Activated CD4-positive, alpha-beta T cell treated with anti-CD3 and anti-CD28 coated beads, Interleukin-2, amount 10 ng/mL, durations not matched to agents 24 days and 14 days (primary cell): ENCODE measurements around the gene REXO4. TPM values are rescaled to one million over a fixed set of nuclear protein-coding genes. Genes with fewer than 3 reads are reported as not detected.

Experiments
- DNase-seq: peaks from one replicate; pipeline ENCODE4 v3.0.0; 2022
- H3K27ac Mint-ChIP-seq: one replicate; pipeline ENCODE4 v1.8.0; 2022; ENCODE audit warnings: mild to moderate bottlenecking, mixed read lengths
- H3K27me3 Mint-ChIP-seq: one replicate; pipeline ENCODE4 v1.8.0; 2022; ENCODE audit warnings: mixed read lengths
- H3K36me3 Mint-ChIP-seq: one replicate; pipeline ENCODE4 v1.8.0; 2022; ENCODE audit warnings: low read depth, mild to moderate bottlenecking, mixed read lengths
- H3K4me1 Mint-ChIP-seq: one replicate; pipeline ENCODE4 v1.8.0; 2021; ENCODE audit warnings: mixed read lengths
- H3K4me3 Mint-ChIP-seq: one replicate; pipeline ENCODE4 v1.8.0; 2022; ENCODE audit warnings: mild to moderate bottlenecking, moderate library complexity, mixed read lengths
- H3K9me3 Mint-ChIP-seq: one replicate; pipeline ENCODE4 v1.8.0; 2021; ENCODE audit warnings: mixed read lengths
- intact Hi-C: fragments of 100-400 bp; cut with micrococcal nuclease; formaldehyde crosslinking; loops from one replicate; pipeline ENCODE4 v1.15.1; 2023
- total RNA-seq: library from RNA; stranded (reverse); gene quantifications from 2 replicates; pipeline ENCODE4 v1.2.3, GENCODE V29; 2022

Gene REXO4
- total RNA-seq, 1 donor from 2014 or later = 42.3 TPM

DNA sequence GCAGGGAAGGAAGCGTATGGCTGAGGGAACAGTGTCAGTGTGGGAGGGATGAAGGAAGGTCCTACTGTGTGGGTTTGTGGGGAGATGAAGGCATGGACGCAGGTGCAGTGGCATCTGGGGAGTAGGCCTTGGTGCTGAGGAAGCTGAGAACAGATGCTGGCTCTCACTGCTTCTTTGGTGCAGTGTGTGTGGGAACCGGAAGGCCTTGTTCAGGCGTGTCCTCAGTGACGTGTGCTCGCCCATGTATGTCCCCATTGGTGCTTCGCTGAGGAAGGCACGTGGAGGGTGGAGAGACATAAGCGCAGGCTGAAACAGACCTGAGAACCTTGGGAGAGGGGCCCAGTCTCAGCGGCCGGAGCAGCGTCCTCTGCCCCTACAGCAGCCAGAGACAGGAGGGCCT is 23.1 kb upstream of the REXO4 start:
- DNase-seq = no peak
- Mint-ChIP-seq H3K9me3 (no peaks in the 10 kb centered on the region), H3K27me3 (no peaks in the 10 kb centered on the region), H3K27ac (no peak overlapping the region), H3K36me3 (no peaks in the 10 kb centered on the region), H3K4me1 (no peaks in the 10 kb centered on the region), H3K4me3 (no peak overlapping the region)
- intact Hi-C loops = no loop called here

DNA sequence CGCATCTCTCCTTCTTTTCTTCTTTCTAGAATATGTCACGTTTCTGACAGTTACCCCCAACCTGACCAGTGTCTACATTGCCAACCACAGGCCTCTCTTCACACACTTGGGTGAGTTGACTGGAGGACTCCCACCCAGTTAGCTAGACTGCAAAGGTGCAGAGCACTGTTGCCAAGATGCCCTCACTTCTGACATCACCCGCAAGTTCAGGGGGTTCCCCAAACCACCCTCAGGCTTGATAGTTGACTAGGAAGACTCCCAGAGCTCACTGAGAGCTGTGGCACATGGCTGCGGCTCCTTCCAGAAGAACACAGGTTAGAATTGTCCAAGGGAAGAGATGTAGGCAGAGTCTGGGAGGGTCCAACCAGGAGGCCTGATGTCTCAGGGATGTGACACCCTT is 21.5 kb upstream of the REXO4 start:
- Mint-ChIP-seq H3K27ac (no peak overlapping the region), H3K36me3 (no peaks in the 10 kb centered on the region), H3K4me3 (no peak overlapping the region), H3K4me1 (no peaks in the 10 kb centered on the region), H3K27me3 (no peaks in the 10 kb centered on the region), H3K9me3 (no peaks in the 10 kb centered on the region)
- intact Hi-C loops = no loop called here
- no peak for DNase-seq

DNA sequence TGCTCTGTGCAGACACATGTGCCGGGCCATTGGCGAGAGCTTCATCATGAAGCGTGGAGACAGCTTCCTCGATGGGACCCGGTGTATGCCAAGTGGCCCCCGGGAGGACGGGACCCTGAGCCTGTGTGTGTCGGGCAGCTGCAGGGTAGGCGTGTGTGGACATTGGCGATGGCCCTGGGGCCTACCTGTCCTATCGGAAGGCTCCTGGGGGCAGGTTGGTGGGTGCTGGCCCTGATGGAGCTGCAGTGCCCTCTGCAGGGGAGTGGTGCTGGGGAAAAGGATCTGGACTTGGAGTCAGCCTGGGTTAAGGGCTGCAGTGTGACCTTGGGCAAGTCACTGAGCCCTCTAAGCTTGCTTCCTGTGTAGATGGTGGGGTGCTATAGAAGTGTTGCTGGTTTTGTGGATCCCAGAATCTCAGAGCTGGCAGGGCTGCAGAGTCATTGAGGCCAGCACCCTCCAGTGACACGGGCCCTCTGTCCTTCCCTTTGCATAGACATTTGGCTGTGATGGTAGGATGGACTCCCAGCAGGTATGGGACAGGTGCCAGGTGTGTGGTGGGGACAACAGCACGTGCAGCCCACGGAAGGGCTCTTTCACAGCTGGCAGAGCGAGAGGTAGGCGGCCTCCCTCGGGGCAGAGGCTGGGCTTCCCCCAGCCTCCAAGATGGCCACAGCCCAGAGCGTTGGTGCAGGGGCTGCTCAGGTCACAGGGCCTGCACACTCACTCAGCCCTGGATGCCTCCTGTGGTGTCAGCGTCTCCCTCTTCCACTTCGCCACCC is 20.1 kb upstream of the REXO4 start:
- H3K9me3 Mint-ChIP-seq = no peaks in the 10 kb centered on the region
- no peaks in the 10 kb centered on the region for H3K4me1 Mint-ChIP-seq
- H3K27ac Mint-ChIP-seq = no peak overlapping the region
- no peaks in the 10 kb centered on the region for H3K27me3 Mint-ChIP-seq
- intact Hi-C loops = no loop called here
- no peak overlapping the region for H3K4me3 Mint-ChIP-seq
- DNase-seq = no peak
- no peaks in the 10 kb centered on the region for H3K36me3 Mint-ChIP-seq

DNA sequence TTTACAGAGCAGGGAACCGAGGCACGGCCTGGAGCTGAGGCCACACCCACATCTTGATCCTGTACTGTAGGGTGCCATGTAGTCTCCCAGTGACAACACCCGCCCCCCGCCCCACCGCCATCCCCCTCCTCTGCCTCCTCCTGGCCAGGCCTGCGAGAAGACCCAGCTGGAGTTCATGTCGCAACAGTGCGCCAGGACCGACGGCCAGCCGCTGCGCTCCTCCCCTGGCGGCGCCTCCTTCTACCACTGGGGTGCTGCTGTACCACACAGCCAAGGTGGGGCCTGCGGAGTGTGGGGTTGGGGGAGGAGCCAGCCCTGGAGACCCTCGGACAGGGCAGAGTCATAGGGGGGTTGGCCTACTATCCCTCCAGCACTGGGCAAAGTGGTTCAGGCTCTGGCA is 18.9 kb upstream of the REXO4 start:
- Mint-ChIP-seq H3K27ac (no peak overlapping the region), H3K36me3 (no peaks in the 10 kb centered on the region), H3K4me1 (no peaks in the 10 kb centered on the region), H3K9me3 (no peaks in the 10 kb centered on the region), H3K4me3 (no peak overlapping the region), H3K27me3 (no peaks in the 10 kb centered on the region)
- no peak for DNase-seq
- intact Hi-C loops = no loop called here

DNA sequence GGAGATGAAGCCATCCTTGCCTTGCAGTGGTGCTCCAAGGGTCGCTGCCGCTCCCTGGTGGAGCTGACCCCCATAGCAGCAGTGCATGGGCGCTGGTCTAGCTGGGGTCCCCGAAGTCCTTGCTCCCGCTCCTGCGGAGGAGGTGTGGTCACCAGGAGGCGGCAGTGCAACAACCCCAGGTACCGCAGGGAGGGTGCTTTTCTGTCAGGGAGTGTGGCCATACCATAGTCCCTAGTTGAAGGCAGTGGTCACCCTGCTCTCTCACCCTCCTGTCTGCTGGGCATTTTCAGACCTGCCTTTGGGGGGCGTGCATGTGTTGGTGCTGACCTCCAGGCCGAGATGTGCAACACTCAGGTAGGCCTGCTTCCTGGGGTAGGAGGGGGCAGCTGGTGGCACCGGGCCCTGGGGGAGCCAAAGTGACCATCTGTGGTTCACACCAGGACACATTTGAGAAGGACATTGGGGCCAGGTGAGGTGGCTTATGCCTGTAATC is 15.6 kb upstream of the REXO4 start:
- intact Hi-C loops = no loop called here
- Mint-ChIP-seq H3K4me1 (peaks cover 2% of the 10 kb centered on the region), H3K4me3 (no peak overlapping the region), H3K36me3 (no peaks in the 10 kb centered on the region), H3K27me3 (peaks cover 7% of the 10 kb centered on the region), H3K9me3 (no peaks in the 10 kb centered on the region), H3K27ac (no peak overlapping the region)
- no peak for DNase-seq

DNA sequence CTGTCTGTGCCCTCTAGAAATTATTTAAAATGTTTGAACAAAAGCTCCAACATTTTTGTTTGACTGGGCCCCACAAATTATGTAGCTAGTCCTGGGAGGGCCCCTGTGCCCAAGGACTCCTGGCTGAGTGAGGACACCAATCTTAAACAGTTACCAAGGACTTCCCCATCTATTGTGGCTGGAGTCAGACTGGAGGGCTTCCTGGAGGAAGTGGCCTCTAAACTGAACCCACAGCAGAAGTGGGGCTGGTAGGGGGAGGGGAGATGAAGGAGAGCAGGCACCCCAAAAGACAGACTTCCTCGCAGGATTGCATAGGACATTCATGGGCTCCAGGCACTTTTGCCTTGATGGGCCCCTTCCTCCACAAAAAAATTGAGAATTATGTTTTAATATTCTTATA is 12.4 kb upstream of the REXO4 start:
- DNase-seq = no peak
- H3K36me3 Mint-ChIP-seq = no peaks in the 10 kb centered on the region
- intact Hi-C loops = no loop called here
- H3K4me1 Mint-ChIP-seq = peaks cover 4% of the 10 kb centered on the region
- H3K4me3 Mint-ChIP-seq = no peak overlapping the region
- no peaks in the 10 kb centered on the region for H3K9me3 Mint-ChIP-seq
- H3K27me3 Mint-ChIP-seq = peaks cover 26% of the 10 kb centered on the region
- no peak overlapping the region for H3K27ac Mint-ChIP-seq

DNA sequence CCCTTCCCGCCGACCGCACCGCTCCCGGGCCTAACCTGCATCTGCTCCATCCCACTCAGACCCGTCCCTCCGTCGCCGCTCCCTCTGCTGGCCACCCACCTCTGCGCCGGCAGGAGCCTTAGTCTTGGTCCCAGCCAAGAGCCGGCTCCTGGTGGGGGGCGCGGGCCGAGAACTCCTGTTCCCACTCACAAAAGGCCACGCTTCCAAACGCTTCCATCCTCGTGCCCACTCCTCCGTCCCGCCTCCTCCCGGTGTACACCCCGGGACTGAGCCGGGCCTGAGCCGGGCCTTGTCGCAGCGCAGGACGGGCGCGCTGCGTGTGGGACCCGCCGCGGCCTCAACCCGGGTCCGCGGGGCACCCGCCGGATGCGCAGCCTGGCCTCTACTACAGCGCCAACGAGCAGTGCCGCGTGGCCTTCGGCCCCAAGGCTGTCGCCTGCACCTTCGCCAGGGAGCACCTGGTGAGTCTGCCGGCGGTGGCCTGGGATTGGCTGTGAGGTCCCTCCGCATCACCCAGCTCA is 11.9 kb upstream of the REXO4 start:
- Mint-ChIP-seq H3K4me1 (peaks cover 4% of the 10 kb centered on the region), H3K4me3 (no peak overlapping the region)
- DNase-seq = no peak

DNA sequence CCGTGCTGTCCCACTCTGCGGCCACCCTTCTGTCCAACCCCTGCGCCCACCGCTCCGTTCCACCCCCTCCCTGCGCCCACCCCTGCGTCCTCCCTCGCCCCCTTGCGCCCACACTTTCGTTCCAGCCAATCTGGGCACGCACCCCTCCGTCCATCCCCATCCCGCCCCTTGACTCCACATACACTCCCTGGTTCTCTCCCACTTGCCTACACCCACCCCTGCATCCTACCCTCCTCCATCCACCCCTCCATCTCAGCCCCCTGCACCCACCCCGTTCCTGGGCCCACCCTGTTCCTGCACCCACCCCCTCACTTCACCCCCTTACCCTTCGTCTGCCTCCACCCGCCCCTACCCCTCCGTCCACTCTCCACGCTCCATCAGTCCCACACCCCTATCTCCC is 11.4 kb upstream of the REXO4 start:
- Mint-ChIP-seq H3K27ac (no peak overlapping the region), H3K4me3 (no peak overlapping the region), H3K4me1 (peaks cover 4% of the 10 kb centered on the region), H3K27me3 (peaks cover 26% of the 10 kb centered on the region), H3K36me3 (no peaks in the 10 kb centered on the region), H3K9me3 (no peaks in the 10 kb centered on the region)
- DNase-seq = no peak
- intact Hi-C loops = no loop called here

More for the DNA sequence above, 11.9 kb upstream of the REXO4 start:
- Mint-ChIP-seq H3K36me3 (no peaks in the 10 kb centered on the region), H3K27ac (no peak overlapping the region), H3K9me3 (no peaks in the 10 kb centered on the region), H3K27me3 (peaks cover 26% of the 10 kb centered on the region)
- intact Hi-C loops = no loop called here

DNA sequence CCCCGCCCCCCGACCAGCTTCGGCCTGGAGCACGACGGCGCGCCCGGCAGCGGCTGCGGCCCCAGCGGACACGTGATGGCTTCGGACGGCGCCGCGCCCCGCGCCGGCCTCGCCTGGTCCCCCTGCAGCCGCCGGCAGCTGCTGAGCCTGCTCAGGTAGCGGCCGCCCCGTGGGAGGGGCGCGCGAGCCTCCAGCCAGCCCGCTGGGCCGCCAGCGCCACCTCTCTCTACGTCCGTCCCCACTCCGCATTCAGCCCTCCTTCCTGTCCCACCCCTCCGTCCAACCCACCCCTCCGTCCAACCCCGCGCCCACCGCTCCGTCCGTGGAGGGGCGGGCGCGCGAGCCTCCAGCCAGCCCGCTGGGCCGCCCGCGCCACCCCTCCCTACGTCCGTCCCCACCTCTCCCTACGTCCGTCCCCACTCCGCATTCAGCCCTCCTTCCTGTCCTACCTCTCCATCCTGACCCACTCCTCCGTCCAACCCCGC is 10.8 kb upstream of the REXO4 start:
- Mint-ChIP-seq H3K27ac (no peak overlapping the region), H3K4me1 (peaks cover 4% of the 10 kb centered on the region), H3K36me3 (no peaks in the 10 kb centered on the region), H3K27me3 (peaks cover 26% of the 10 kb centered on the region), H3K9me3 (no peaks in the 10 kb centered on the region), H3K4me3 (no peak overlapping the region)
- intact Hi-C loops = no loop called here
- DNase-seq = no peak

DNA sequence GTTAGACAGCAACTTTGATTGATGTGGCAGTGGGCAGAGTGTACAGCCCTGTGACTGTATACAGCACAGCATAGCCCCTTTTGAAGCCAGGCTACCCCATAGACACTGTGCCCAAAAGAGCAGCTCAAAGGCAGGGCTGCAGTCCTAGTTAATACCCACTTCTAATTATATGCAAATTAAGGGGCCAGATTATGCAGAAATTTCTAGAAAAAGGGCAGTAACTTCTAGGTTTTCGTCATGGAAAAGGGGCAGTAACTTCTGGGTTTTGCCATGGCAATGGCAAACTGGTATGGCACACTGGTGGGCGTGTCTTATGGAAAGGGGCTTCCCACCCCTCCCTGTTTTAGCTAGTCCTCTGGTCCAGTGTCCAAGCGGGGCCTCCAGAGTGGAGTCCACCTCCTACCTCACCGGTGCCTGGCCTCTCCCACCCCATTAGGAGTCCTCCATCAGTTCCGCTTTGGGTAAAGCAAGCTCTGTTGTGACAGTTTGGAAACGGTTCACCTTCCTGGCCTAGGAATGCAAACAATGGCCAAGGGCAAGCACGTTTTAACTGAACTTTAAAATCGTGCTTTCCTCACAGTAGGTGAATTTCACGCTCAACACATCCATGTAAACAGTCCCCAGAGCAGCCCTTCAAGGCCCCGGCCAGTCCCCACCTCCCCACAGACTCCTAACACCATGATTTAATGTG is 10.0 kb upstream of the REXO4 start:
- H3K4me3 Mint-ChIP-seq = no peak overlapping the region

DNA sequence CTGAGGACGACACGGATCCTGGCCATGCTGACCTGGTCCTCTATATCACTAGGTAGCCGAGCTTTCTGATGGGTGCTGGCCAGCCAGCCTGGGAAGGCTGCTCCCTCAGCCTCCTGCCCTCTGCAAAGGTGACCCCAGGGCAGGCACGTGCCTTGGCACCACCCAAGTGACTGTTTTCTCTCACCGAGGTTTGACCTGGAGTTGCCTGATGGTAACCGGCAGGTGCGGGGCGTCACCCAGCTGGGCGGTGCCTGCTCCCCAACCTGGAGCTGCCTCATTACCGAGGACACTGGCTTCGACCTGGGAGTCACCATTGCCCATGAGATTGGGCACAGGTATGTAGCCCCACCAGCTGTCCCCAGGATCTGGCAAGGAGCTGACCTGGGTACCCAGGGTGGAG is 8.2 kb upstream of the REXO4 start:
- Mint-ChIP-seq H3K27ac (no peak overlapping the region), H3K4me3 (no peak overlapping the region), H3K27me3 (peaks cover 26% of the 10 kb centered on the region), H3K9me3 (no peaks in the 10 kb centered on the region), H3K4me1 (peaks cover 11% of the 10 kb centered on the region), H3K36me3 (no peaks in the 10 kb centered on the region)
- no peak for DNase-seq
- intact Hi-C loops = no loop called here

More for the DNA sequence above, 10.0 kb upstream of the REXO4 start:
- peaks cover 4% of the 10 kb centered on the region for H3K4me1 Mint-ChIP-seq
- no peak for DNase-seq
- H3K36me3 Mint-ChIP-seq = no peaks in the 10 kb centered on the region
- peaks cover 26% of the 10 kb centered on the region for H3K27me3 Mint-ChIP-seq
- no peaks in the 10 kb centered on the region for H3K9me3 Mint-ChIP-seq
- intact Hi-C loops = no loop called here
- H3K27ac Mint-ChIP-seq = no peak overlapping the region

DNA sequence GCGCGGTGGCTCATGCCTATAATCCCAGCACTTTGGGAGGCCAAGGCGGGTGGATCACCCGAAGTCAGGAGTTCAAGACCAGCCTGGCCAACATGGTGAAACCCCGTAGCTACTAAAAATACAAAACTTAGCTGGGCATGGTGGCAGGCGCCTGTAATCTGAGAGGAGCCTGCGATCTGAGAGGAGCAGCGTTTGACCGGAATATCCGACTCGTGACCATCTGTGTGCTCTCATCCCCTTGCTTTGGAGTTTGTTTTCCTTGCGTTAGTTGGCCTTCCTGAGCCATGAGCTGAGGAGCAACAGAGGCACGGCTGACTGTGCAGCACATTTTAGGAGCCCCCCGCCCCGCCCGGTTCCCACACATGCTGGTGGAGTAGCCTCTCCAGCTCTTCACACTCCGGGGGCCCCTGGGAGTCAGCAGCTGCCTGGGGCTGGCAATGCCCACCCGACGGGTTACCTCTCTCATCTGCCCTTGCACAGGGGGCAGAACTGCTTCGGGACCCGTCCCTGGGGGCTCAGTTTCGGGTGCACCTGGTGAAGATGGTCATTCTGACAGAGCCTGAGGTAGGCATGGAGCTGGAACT is 7.3 kb upstream of the REXO4 start:
- Mint-ChIP-seq H3K27ac (no peak overlapping the region), H3K36me3 (no peaks in the 10 kb centered on the region), H3K4me3 (no peak overlapping the region), H3K27me3 (peaks cover 23% of the 10 kb centered on the region), H3K4me1 (peaks cover 13% of the 10 kb centered on the region), H3K9me3 (no peaks in the 10 kb centered on the region)
- DNase-seq = no peak
- intact Hi-C loops = no loop called here

DNA sequence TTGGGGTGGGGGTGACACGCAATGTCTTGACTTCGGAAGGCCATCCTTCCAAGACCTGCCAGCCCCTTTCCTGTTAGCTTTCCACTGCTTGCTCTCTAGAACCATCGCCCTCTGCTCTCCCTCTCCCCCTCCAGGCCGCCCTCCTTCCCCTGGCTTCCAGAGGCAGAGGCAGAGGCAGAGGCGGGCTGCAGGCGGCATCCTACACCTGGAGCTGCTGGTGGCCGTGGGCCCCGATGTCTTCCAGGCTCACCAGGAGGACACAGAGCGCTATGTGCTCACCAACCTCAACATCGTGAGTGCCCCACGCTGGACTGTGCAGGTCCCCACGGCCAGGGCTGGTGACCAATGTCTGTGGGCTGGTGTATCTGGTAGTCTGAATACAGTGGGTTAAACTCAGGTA is 6.4 kb upstream of the REXO4 start:
- Mint-ChIP-seq H3K36me3 (no peaks in the 10 kb centered on the region), H3K9me3 (no peaks in the 10 kb centered on the region), H3K4me1 (peaks cover 15% of the 10 kb centered on the region), H3K27ac (no peak overlapping the region), H3K27me3 (peaks cover 19% of the 10 kb centered on the region), H3K4me3 (no peak overlapping the region)
- no peak for DNase-seq
- intact Hi-C loops = loop anchor here (5.0 kb wide), 1 partner anchor 33 kb away; the partner anchor contains the start of gene CACFD1

DNA sequence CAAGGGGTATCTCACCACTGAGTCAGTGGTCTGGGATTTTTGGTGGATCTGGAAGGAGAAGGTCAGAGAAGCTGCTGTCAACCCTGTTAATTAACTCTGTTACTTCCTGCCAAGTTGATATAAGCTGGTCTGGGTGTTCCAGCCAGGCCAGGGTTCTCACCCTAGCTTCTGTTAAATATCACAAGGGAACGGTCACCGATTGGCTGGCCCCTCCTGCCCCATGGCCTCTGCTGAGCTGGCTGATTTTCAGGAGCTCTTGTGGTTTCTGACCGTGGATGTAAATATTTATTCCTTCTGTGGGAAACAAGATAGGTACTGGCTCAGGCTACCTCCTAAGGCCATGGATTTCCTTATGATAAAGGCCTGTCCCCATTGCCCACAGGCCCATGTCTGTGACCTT is 5.4 kb upstream of the REXO4 start:
- DNase-seq = no peak
- peaks cover 18% of the 10 kb centered on the region for H3K27me3 Mint-ChIP-seq
- no peaks in the 10 kb centered on the region for H3K36me3 Mint-ChIP-seq
- intact Hi-C loops = loop anchor here (5.0 kb wide), 1 partner anchor 34 kb away; the partner anchor contains the start of gene CACFD1
- H3K4me3 Mint-ChIP-seq = no peak overlapping the region
- H3K4me1 Mint-ChIP-seq = peaks cover 24% of the 10 kb centered on the region
- H3K9me3 Mint-ChIP-seq = no peaks in the 10 kb centered on the region
- H3K27ac Mint-ChIP-seq = no peak overlapping the region
